Liver (tissue), 9 donors: ENCODE results near the gene FBXO34. TPM values are rescaled to one million over a fixed set of nuclear protein-coding genes. Genes with fewer than 3 reads are reported as not detected.

Source experiments
- DNase-seq: peaks from one replicate; pipeline ENCODE4 v3.0.0-alpha.2; 2017; ENCODE audit warnings: low spot score
- H3K27ac ChIP-seq, 2 donors: one replicate each; pipeline ENCODE4 v1.7.0; 2013; ENCODE audit warnings: inconsistent platforms in 2 of 2, low read length in 2 of 2, control low read depth in 1 of 2, low read depth in 1 of 2, mild to moderate bottlenecking in 1 of 2
- H3K27me3 ChIP-seq, 4 donors: one replicate each; pipeline versions ENCODE4 v1.6.1 to v1.7.0; 2013; ENCODE audit warnings: low read length in 3 of 4, inconsistent platforms in 1 of 4, mild to moderate bottlenecking in 1 of 4, moderate library complexity in 1 of 4; ENCODE audit not compliant: control insufficient read depth in 4 of 4, insufficient read depth in 4 of 4
- H3K36me3 ChIP-seq, 4 donors: one replicate each; pipeline versions ENCODE4 v1.6.1 to v1.7.0; 2013; ENCODE audit warnings: low read length in 3 of 4, mild to moderate bottlenecking in 3 of 4, low read depth in 1 of 4, moderate library complexity in 1 of 4; ENCODE audit not compliant: control insufficient read depth in 4 of 4, insufficient read depth in 3 of 4
- H3K4me1 ChIP-seq, 4 donors: one replicate each; pipeline versions ENCODE4 v1.6.1 to v1.7.0; 2013; ENCODE audit warnings: low read length in 3 of 4, mild to moderate bottlenecking in 3 of 4, moderate library complexity in 1 of 4; ENCODE audit not compliant: control insufficient read depth in 4 of 4, insufficient read depth in 4 of 4
- H3K4me3 ChIP-seq, 3 donors: one replicate each; pipeline versions ENCODE4 v1.6.1 to v1.7.0; 2013; ENCODE audit warnings: low read length in 3 of 3, control low read depth in 1 of 3, low read depth in 1 of 3, mild to moderate bottlenecking in 1 of 3
- H3K9ac ChIP-seq, 2 donors: one replicate each; pipeline ENCODE4 v1.7.0; 2013; ENCODE audit warnings: low read length in 2 of 2, mild to moderate bottlenecking in 2 of 2, moderate library complexity in 2 of 2, control low read depth in 1 of 2, low read depth in 1 of 2
- H3K9me3 ChIP-seq, 4 donors: one replicate each; pipeline versions ENCODE4 v1.6.1 to v1.7.0; 2013; ENCODE audit warnings: low read length in 3 of 4; ENCODE audit not compliant: control insufficient read depth in 4 of 4
- ATF3 ChIP-seq: IDR thresholded peaks from 2 replicates; pipeline ENCODE4 v1.6.1; 2016; ENCODE audit warnings: antibody characterized with exemption
- CTCF ChIP-seq: fragments of 150-350 bp; IDR thresholded peaks from 2 replicates; pipeline ENCODE4 v1.5.1; 2017; ENCODE audit warnings: improper control_type of control experiment, low read depth, low read length; ENCODE audit not compliant: missing input control
- EGR1 ChIP-seq, 2 donors: IDR thresholded peaks; 2 replicates each; pipeline ENCODE4 v1.6.1; 2016 to 2018; ENCODE audit warnings: antibody characterized with exemption in 2 of 2, low read depth in 2 of 2
- FOXA1 ChIP-seq: IDR thresholded peaks from 2 replicates; pipeline ENCODE4 v1.6.1; 2016; ENCODE audit warnings: antibody characterized with exemption
- FOXA2 ChIP-seq: IDR thresholded peaks from 2 replicates; pipeline ENCODE4 v1.6.1; 2016; ENCODE audit warnings: antibody characterized with exemption
- GABPA ChIP-seq, 2 donors: IDR thresholded peaks in 1 of 2; conservative IDR thresholded peaks in 1 of 2; 2 replicates each; pipeline ENCODE4 v1.6.1; 2016; ENCODE audit warnings: antibody characterized with exemption in 2 of 2, mild to moderate bottlenecking in 1 of 2, moderate library complexity in 1 of 2
- HNF4G ChIP-seq: IDR thresholded peaks from 2 replicates; pipeline ENCODE4 v1.6.1; 2016; ENCODE audit warnings: antibody characterized with exemption
- JUND ChIP-seq, 2 donors: IDR thresholded peaks; 2 replicates each; pipeline ENCODE4 v1.6.1; 2016; ENCODE audit warnings: antibody characterized with exemption in 2 of 2
- MAX ChIP-seq: IDR thresholded peaks from 2 replicates; pipeline ENCODE4 v1.6.1; 2016; ENCODE audit warnings: antibody characterized with exemption
- NR2F2 ChIP-seq: IDR thresholded peaks from 2 replicates; pipeline ENCODE4 v1.6.1; 2016; ENCODE audit warnings: antibody characterized with exemption
- RAD21 ChIP-seq, 2 donors: IDR thresholded peaks; 2 replicates each; pipeline ENCODE4 v1.6.1; 2016; ENCODE audit warnings: antibody characterized with exemption in 2 of 2, mild to moderate bottlenecking in 2 of 2
- REST ChIP-seq: IDR thresholded peaks from 2 replicates; pipeline ENCODE4 v1.6.1; 2016; ENCODE audit warnings: antibody characterized with exemption, mild to moderate bottlenecking
- RXRA ChIP-seq, 2 donors: IDR thresholded peaks; 2 replicates each; pipeline ENCODE4 v1.6.1; 2017 to 2018; ENCODE audit warnings: antibody characterized with exemption in 2 of 2, mild to moderate bottlenecking in 1 of 2
- SP1 ChIP-seq: IDR thresholded peaks from 2 replicates; pipeline ENCODE4 v1.6.1; 2018; ENCODE audit warnings: antibody characterized with exemption, mild to moderate bottlenecking
- TAF1 ChIP-seq: conservative IDR thresholded peaks from 2 replicates; pipeline ENCODE4 v1.6.1; 2016; ENCODE audit warnings: antibody characterized with exemption, mild to moderate bottlenecking
- YY1 ChIP-seq: IDR thresholded peaks from 2 replicates; pipeline ENCODE4 v1.6.1; 2016; ENCODE audit warnings: antibody characterized with exemption, mild to moderate bottlenecking
- WGBS: extraction: QIAGEN DNeasy Blood & Tissue Kit; methylation state at CpG from one replicate; pipeline ENCODE4 v1.1.7; 2013; 5-methylcytosine and 5-hydroxymethylcytosine counted together
- polyA plus RNA-seq, 2 donors: library from polyadenylated mRNA; stranded (reverse) in 1 of 2; unstranded in 1 of 2; fragments of 200-250 nt in 1 of 2; fragments of >200 nt in 1 of 2; fragmentation: Nextera tagmentation in 1 of 2; extraction: Ambion mirVana in 1 of 2; gene quantifications; one replicate each; pipeline versions ENCODE4 v1.2.1 to v1.2.3, GENCODE V29; 2013 to 2015
- total RNA-seq, 2 donors: library from RNA; depleted of rRNA; stranded (reverse); fragments of >200 nt; gene quantifications; one replicate each; pipeline ENCODE4 v1.2.3, GENCODE V29; 2014
- TF ChIP-seq, protein P1 (sequence below): IDR thresholded peaks from 2 replicates; pipeline ENCODE4 v1.6.1; 2016; ENCODE audit warnings: antibody characterized with exemption
- donor health status: healthy.
- donor health status: healthy.
- donor health status: healthy.
- donor health status: healthy.
- donor health status: healthy.

FBXO34 gene
- total and polyA plus RNA-seq, 4 donors: 4.2 to 25.8 (median 10.1) TPM

GRCh38 chr14:55399183-55399582, 128.0 kb downstream of the FBXO34 start:
- TF ChIP-seq RXRA (IDR thresholded peaks at IDR 0.05) (no peak), EGR1 (IDR thresholded peaks at IDR 0.05; ENCODE audit: low read depth in 2 of 2) (no peak), REST (no peak), GABPA (IDR thresholded peaks at IDR 0.05 in 1 of 2, conservative IDR thresholded peaks at IDR 0.05 in 1 of 2) (no peak), SP1 (no peak), FOXA1 (no peak)
- Histone ChIP-seq H3K9me3 (no peaks in the 10 kb centered on the region), H3K27ac (no peak overlapping the region), H3K9ac (no peak overlapping the region), H3K36me3 (peaks cover 3 to 15% (median 4%) of the 10 kb centered on the region in 4 donors), H3K27me3 (no peaks in the 10 kb centered on the region), H3K4me3 (no peak overlapping the region), H3K4me1 (no peaks in the 10 kb centered on the region)
- DNase-seq: no peak
- WGBS: 99% methylated on average over 1 of the region's 1 CpG

DNA sequence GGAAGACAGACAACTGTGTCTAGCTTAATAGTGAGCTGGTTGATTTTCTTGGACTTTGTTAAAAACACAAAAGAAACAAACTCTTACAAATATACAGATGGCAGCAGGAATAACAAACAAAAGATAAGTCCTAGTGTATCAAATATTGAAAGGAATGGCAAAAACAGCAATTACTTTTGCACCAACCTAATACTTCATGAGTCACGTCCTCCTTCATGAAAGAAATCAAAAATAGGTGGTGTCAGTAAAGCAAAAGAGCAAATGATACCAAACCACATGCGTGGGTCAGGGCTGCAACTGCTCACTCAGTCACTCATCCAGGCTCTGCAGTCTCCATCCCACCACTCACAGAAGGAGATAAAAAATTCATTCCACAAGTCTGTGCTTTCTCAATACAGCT, 128.6 kb downstream of the FBXO34 start:
- WGBS: 92% methylated on average over 2 of the region's 2 CpGs
- no peaks in the 10 kb centered on the region for H3K9me3 ChIP-seq
- H3K36me3 ChIP-seq: peaks cover 3 to 9% (median 3%) of the 10 kb centered on the region in 4 donors
- H3K4me1 ChIP-seq: no peaks in the 10 kb centered on the region
- H3K27ac ChIP-seq: no peak overlapping the region
- TF ChIP-seq HNF4G (no peak), FOXA2 (no peak), NR2F2 (no peak), YY1 (no peak), ATF3 (no peak), EGR1 (IDR thresholded peaks at IDR 0.05; ENCODE audit: low read depth in 2 of 2) (no peak), FOXA1 (no peak), TAF1 (no peak), RAD21 (IDR thresholded peaks at IDR 0.05) (no peak), MAX (no peak), JUND (IDR thresholded peaks at IDR 0.05) (no peak)
- no peak overlapping the region for H3K4me3 ChIP-seq
- DNase-seq: no peak
- H3K9ac ChIP-seq: no peak overlapping the region
- no peaks in the 10 kb centered on the region for H3K27me3 ChIP-seq

- WGBS: 93% methylated on average over 6 of the region's 6 CpGs
- H3K27ac ChIP-seq: no peak overlapping the region
- no peaks in the 10 kb centered on the region for H3K9me3 ChIP-seq
- no peak overlapping the region for H3K9ac ChIP-seq
- TF ChIP-seq REST: no peak
- no peak for TF ChIP-seq MAX
- TF ChIP-seq FOXA1: no peak
- TF ChIP-seq RAD21 (IDR thresholded peaks at IDR 0.05): no peak
- no peak for TF ChIP-seq CTCF
- TF ChIP-seq, protein P1, sequence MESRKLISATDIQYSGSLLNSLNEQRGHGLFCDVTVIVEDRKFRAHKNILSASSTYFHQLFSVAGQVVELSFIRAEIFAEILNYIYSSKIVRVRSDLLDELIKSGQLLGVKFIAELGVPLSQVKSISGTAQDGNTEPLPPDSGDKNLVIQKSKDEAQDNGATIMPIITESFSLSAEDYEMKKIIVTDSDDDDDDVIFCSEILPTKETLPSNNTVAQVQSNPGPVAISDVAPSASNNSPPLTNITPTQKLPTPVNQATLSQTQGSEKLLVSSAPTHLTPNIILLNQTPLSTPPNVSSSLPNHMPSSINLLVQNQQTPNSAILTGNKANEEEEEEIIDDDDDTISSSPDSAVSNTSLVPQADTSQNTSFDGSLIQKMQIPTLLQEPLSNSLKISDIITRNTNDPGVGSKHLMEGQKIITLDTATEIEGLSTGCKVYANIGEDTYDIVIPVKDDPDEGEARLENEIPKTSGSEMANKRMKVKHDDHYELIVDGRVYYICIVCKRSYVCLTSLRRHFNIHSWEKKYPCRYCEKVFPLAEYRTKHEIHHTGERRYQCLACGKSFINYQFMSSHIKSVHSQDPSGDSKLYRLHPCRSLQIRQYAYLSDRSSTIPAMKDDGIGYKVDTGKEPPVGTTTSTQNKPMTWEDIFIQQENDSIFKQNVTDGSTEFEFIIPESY: no peak
- peaks cover 0 to 2% (median 0%) of the 10 kb centered on the region in 4 donors for H3K36me3 ChIP-seq
- no peaks in the 10 kb centered on the region for H3K4me1 ChIP-seq
- H3K4me3 ChIP-seq: no peak overlapping the region
- no peaks in the 10 kb centered on the region for H3K27me3 ChIP-seq
- no peak for DNase-seq
Observed at GRCh38 chr14:55401751-55402150, 130.5 kb downstream of the FBXO34 start.
